Pancreas (tissue), 10 donors: Measurements from ENCODE around the gene ADGRE3. TPM values are rescaled to one million over a fixed set of nuclear protein-coding genes. Genes with fewer than 3 reads are reported as not detected.

Experiments used
- ATAC-seq, 4 donors: fragments of 200-7000 bp; cut with Tn5 transposase; one replicate each; pipeline versions ENCODE4 v1.8.0 to v1.9.1; 2020; ENCODE audit warnings: mild to moderate bottlenecking in 4 of 4, moderate library complexity in 4 of 4
- DNase-seq, 6 donors: peaks; one replicate each; pipeline ENCODE4 v3.0.0-alpha.2; 2020
- FAIRE-seq: peaks from 2 replicates; lab custom pipeline; 2012; peaks lifted over from hg19 to GRCh38; lab: Jason Lieb, UNC
- H3K27ac ChIP-seq, 4 donors: fragments of 200-600 bp; sonication (generic); 1 replicate in 3 of 4; 2 replicates in 1 of 4; pipeline versions ENCODE4 v1.5.0 to v1.8.0; 2020
- H3K27me3 ChIP-seq, 4 donors: fragments of 200-600 bp; one replicate each; pipeline ENCODE4 v1.8.0; 2021
- H3K36me3 ChIP-seq, 3 donors: fragments of 200-600 bp; sonication (generic) in 1 of 3; one replicate each; pipeline versions ENCODE4 v1.5.0 to v1.8.0; 2020 to 2021
- H3K4me1 ChIP-seq, 3 donors: fragments of 200-600 bp; one replicate each; pipeline ENCODE4 v1.8.0; 2021
- H3K4me3 ChIP-seq, 4 donors: fragments of 200-600 bp; sonication (generic) in 2 of 4; one replicate each; pipeline versions ENCODE4 v1.5.0 to v1.8.0; 2020 to 2021
- H3K9me3 ChIP-seq, 4 donors: fragments of 200-600 bp; one replicate each; pipeline ENCODE4 v1.8.0; 2021
- CTCF ChIP-seq, 4 donors: fragments of 200-600 bp; sonication (generic) in 3 of 4; IDR thresholded peaks; one replicate each; pipeline versions ENCODE4 v1.5.0 to v1.8.0; 2021; ENCODE audit warnings: antibody characterized with exemption in 4 of 4
- WGBS, 2 donors: extraction: QIAGEN DNeasy Blood & Tissue Kit; methylation state at CpG; one replicate each; pipeline ENCODE4 v1.1.7; 2013; 5-methylcytosine and 5-hydroxymethylcytosine counted together
- intact Hi-C, 3 donors: fragments of 100-400 bp; cut with DNase I; formaldehyde crosslinking; loops; one replicate each; pipeline versions ENCODE4 v1.11.1 to v1.14.2; 2022
- polyA plus RNA-seq, 2 donors: library from polyadenylated mRNA; stranded (reverse); fragments of 200-250 nt; gene quantifications; one replicate each; pipeline ENCODE4 v1.2.3, GENCODE V29; 2013
- total RNA-seq, 6 donors: library from RNA; stranded (reverse); fragmentation: NEBNext Ultra II Directional in 4 of 6; extraction: Animal tissue kit (Norgen Biotek cat#: 25700) in 4 of 6; gene quantifications; one replicate each; pipeline versions ENCODE4 v1.2.1 to v1.2.4, GENCODE V29; 2021 to 2023
- donor health status: healthy with polysubstance abuse.
- donor health status: DM: no; HTN: no; CAD: no; lungs with moderate emphysema.
- donor health status: DM: no; HTN: no; CAD: no.
- donor health status: control.
- donor health status: control.
- donor health status: Bipolar disorder and iron deficiency.
- donor health status: DM: yes; HTN: yes; CAD: no.
- donor health status: DM: no; HTN: no; CAD: no.
- donor health status: DM: no; HTN: no; CAD: no.
- donor health status: DM: yes; HTN: yes; CAD: no.

ADGRE3 gene
- total and polyA plus RNA-seq, 8 donors = 0.41 to 0.83 TPM; not detected in 6

DNA sequence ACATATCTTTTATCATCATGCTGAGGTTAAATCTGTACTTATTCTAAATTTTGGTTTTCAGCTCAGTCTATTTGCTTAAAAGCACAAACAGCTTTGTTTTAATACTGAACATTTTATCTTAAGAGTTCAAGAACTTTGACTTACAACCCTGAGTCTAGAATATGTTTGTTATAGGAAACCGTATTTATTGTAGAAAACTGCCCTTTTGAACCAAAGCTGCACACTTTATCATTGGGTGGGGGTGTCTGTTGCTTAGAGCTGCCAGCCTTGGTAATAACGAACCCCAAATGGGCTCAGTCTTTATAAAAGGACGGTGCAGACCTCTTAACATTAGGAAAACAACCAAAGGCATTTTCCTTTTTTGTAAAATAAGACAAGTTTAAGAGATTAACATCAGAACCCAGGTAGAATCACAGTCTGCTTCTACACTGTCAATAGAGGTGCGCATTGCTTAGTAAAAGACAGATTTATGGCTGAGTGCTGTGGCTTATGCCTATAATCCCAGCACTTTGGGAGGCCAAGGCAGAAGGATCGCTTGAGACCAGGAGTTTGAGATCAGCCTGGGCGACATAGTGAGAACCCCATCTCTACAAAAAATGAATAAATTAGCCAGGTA lies 14.7 kb downstream of the ADGRE3 start:
- no peaks in the 10 kb centered on the region for H3K27me3 ChIP-seq
- intact Hi-C loops = no loop called here
- 49 to 53% methylated on average over 6 of the region's 6 CpGs for WGBS, 2 donors
- H3K4me3 ChIP-seq = no peak overlapping the region
- H3K4me1 ChIP-seq = no peaks in the 10 kb centered on the region
- DNase-seq = no peak
- no peak for TF ChIP-seq CTCF (IDR thresholded peaks at IDR 0.05)
- H3K36me3 ChIP-seq = no peaks in the 10 kb centered on the region
- FAIRE-seq = no peak
- H3K27ac ChIP-seq = no peak overlapping the region
- no peaks in the 10 kb centered on the region for H3K9me3 ChIP-seq
- no peak for ATAC-seq

GRCh38 chr19:14655726-14656125 lies 18.9 kb downstream of the ADGRE3 start:
- Histone ChIP-seq H3K36me3 (no peaks in the 10 kb centered on the region), H3K4me3 (no peak overlapping the region), H3K27me3 (no peaks in the 10 kb centered on the region), H3K4me1 (no peaks in the 10 kb centered on the region), H3K9me3 (no peaks in the 10 kb centered on the region), H3K27ac (no peak overlapping the region)
- FAIRE-seq (no peak), ATAC-seq (no peak), DNase-seq (no peak)
- intact Hi-C loops = no loop called here
- TF ChIP-seq CTCF (IDR thresholded peaks at IDR 0.05) = no peak
- 54 to 65% methylated on average over 11 of the region's 11 CpGs for WGBS, 2 donors

DNA sequence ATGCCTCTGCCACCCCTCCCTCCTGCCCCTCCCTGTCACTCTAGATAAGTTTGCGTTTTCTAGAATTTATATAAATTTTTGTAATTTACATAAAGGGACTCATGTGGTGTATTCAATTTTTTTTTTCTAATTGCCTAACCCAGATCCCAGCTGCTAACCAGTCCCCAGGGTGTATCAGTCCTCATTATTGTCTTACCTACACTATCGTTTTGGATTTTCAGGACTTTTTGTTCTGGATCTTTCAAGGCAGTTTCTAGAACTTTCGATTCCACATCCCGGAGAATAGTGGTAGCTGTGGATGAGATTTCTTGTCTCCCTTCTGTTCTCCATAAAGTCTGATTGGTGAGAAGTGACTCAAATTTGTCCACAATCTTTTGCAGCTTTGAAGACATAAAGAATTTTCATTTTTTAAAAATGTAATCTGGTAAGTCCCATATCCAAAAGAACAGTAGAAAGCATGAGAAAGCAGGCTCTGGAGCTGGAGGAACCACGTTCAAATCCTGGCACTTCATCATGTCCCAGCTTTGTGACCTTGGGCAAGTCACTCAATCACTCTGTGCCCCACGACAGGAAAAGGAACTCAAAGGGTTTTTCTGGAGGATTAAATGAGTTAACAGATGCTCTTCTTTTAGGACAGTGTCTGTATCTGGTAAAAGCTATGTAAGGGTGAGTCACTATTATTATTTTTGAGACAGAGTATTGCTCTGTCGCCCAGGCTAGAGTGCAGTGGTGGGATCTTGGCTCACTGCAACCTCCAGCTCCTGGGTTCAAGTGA lies 19.7 kb downstream of the ADGRE3 start:
- H3K4me3 ChIP-seq = no peak overlapping the region
- intact Hi-C loops = no loop called here
- H3K9me3 ChIP-seq = no peaks in the 10 kb centered on the region
- no peaks in the 10 kb centered on the region for H3K27me3 ChIP-seq
- no peak for DNase-seq
- no peak for TF ChIP-seq CTCF (IDR thresholded peaks at IDR 0.05)
- FAIRE-seq = no peak
- H3K4me1 ChIP-seq = no peaks in the 10 kb centered on the region
- WGBS, 2 donors = 31 to 48% methylated on average over 7 of the region's 7 CpGs
- H3K36me3 ChIP-seq = no peaks in the 10 kb centered on the region
- H3K27ac ChIP-seq = no peak overlapping the region
- no peak for ATAC-seq

GRCh38 chr19:14650161-14650560 lies 24.5 kb downstream of the ADGRE3 start:
- Histone ChIP-seq H3K36me3 (no peaks in the 10 kb centered on the region), H3K27me3 (no peaks in the 10 kb centered on the region), H3K4me3 (no peak overlapping the region), H3K4me1 (no peaks in the 10 kb centered on the region), H3K9me3 (no peaks in the 10 kb centered on the region), H3K27ac (no peak overlapping the region)
- FAIRE-seq (no peak), DNase-seq (no peak), ATAC-seq (no peak)
- intact Hi-C loops = no loop called here
- no peak for TF ChIP-seq CTCF (IDR thresholded peaks at IDR 0.05)
- WGBS, 2 donors = 36 to 66% methylated on average over 2 of the region's 2 CpGs

- 50 to 67% methylated on average over 4 of the region's 4 CpGs for WGBS, 2 donors
- Histone ChIP-seq H3K4me3 (no peak overlapping the region), H3K9me3 (no peaks in the 10 kb centered on the region), H3K27ac (no peak overlapping the region), H3K36me3 (no peaks in the 10 kb centered on the region), H3K4me1 (no peaks in the 10 kb centered on the region), H3K27me3 (no peaks in the 10 kb centered on the region)
- intact Hi-C loops = no loop called here
- ATAC-seq (no peak), DNase-seq (no peak), FAIRE-seq (no peak)
- no peak for TF ChIP-seq CTCF (IDR thresholded peaks at IDR 0.05)
Measured at GRCh38 chr19:14649020-14649419, 25.6 kb downstream of the ADGRE3 start.
